HG02981 (cell line): ENCODE data around the gene AQP10.
"Not testable (repeated sequence)": the region's sequence is repeated elsewhere in the genome, so short reads cannot be mapped to it uniquely, and the experiment has no call there.

Experiments used
- ATAC-seq: cut with Tn5 transposase; IDR thresholded peaks from one replicate; pipeline ENCODE4 v1.9.1; 2021; ENCODE audit warnings: mild to moderate bottlenecking, moderate library complexity; ENCODE audit not compliant: unreplicated experiment

The AQP10 gene

DNA sequence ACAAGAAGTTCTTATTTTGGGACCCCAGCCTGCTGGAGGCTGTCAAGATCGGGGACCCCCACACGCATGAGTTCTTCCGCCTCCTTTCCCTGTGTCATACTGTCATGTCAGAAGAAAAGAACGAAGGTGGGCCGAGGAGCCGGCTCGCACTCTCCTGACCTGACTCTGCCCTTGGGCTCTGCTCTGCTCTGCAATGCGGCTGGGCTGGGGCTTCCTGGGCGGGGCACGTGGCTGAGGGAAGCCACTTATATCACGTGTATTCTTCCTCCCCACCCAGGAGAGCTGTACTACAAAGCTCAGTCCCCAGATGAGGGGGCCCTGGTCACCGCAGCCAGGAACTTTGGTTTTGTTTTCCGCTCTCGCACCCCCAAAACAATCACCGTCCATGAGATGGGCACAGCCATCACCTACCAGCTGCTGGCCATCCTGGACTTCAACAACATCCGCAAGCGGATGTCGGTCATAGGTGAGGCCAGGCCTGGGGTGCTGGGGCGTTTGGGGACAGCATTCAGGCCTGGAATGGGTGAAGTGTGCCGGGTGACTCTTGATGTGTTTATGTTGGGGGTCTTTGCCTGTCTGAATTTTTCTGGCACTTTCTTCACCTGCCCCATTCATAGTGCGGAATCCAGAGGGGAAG is 22.1 kb downstream of the AQP10 start:
- ATAC-seq: no peak

DNA sequence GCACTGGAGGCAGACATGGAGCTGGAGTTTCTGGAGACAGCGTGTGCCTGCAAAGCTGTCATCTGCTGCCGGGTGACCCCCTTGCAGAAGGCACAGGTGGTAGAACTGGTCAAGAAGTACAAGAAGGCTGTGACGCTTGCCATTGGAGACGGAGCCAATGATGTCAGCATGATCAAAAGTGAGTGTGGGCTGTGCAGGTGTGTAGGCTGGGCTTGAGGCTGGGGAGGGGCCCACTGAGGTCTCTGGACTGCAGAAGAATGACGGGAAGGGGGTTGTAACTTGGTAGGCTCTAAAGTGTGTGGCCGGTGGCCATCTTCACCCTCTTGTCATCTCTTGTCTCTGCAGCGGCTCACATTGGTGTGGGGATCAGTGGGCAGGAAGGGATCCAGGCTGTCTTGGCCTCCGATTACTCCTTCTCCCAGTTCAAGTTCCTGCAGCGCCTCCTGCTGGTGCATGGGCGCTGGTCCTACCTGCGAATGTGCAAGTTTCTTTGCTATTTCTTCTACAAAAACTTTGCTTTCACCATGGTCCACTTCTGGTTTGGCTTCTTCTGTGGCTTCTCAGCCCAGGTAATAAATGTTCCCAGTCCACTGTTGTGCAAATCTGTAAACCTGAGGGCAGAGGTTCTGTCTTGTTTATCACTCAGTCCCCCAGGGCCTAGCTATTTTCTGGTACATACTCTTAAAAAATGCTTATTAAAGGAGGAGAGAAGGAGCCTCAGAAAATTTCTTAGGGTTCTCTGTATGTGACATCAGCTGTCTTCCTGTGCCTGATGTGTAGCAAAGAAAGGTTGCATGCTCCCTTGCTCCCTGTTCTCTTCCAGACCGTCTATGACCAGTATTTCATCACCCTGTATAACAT is 24.3 kb downstream of the AQP10 start:
- ATAC-seq: no peak

DNA sequence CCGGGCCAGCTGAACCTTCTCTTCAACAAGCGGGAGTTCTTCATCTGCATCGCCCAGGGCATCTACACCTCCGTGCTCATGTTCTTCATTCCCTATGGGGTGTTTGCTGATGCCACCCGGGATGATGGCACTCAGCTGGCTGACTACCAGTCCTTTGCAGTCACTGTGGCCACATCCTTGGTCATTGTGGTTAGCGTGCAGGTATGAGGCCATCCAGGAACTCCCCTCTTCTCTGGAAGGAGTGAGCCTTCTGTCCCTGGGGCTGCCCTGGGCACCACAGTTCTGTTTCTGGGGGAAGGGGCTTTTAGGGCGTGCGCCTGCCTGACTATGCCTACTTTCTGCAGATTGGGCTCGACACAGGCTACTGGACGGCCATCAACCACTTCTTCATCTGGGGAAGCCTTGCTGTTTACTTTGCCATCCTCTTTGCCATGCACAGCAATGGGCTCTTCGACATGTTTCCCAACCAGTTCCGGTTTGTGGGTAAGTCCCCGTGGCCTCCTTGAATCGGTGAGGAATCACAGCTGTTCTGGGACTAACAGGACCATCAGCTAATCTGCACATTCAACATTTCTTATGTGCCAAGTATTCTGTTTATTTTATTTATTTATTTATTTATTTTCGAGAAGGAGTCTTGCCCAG is 25.5 kb downstream of the AQP10 start:
- ATAC-seq: no peak

DNA sequence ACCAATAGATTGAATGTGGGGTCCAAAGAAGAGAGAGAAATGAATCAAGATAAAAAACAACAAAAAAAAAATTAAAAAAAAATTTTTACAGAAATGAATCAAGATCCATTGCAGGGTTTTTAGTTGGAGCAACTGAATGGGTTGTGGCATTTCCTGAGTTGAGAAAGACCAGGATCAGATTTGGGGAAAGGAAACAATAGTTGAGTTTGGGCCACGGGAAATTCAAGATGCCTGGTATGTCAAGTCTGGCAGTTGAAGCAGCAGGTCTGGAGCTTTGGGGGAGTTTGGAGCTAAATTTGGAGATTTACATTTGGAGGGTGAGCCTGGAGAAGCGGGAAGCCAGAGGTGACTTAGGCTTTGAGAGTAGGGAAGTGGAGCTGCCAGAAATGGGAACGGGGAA is 27.1 kb downstream of the AQP10 start:
- ATAC-seq: no peak

DNA sequence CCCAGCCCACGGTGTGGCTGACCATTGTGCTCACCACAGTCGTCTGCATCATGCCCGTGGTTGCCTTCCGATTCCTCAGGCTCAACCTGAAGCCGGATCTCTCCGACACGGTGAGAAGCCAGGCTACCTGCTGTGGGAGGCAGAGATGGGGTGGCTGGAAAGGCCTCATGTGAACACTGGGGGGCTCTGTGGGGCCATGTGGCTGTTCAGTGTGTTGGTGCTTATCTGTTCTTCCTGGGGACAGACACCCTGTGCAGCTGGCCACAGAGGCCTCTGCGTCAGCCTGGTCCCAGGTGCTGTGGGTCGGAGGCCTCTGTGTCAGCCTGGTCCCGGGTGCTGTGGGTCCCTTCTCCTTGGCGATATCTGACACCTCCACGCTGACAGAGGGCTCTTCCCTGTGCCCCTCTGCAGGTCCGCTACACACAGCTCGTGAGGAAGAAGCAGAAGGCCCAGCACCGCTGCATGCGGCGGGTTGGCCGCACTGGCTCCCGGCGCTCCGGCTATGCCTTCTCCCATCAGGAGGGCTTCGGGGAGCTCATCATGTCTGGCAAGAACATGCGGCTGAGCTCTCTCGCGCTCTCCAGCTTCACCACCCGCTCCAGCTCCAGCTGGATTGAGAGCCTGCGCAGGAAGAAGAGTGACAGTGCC is 27.7 kb downstream of the AQP10 start:
- no peak for ATAC-seq

DNA sequence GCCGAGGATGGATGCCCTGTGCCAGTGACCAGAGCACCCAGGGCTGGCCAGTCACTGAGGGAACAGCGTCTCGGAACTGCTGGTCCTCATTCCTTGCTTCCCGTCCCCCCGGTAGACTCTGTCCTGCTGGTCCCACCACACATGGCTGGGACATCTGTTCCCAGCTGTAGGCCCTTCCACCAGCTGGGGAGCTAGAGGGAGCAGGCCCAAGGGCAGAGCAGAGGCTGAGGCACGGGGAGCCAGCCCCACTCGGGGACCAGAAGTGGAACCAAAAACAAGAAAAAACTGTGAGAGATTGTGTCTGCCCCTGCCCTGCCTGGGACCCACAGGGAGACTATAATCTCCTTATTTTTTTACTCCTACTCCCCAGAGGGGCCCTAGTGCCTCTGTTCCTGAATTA is 28.2 kb downstream of the AQP10 start:
- no peak for ATAC-seq

DNA sequence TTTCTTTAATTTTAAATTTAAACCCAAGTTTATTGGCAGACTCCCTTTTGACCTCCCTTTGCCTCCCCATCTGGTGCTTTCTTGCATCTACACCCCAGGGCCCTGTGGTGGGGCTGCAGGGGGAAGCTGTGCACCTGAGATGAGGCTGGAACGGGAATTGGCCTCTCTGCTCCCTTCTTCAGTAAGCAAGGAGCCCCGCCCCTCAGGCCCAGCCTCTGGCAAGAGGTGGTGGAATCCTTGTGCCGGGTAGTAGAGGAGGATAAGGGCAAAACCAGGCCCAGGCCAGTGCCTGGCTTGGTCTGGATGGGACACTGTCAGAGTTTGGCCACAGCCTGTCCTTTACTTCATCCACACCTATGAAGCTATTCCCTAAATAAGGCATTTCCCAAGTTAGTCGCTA is 29.5 kb downstream of the AQP10 start:
- no peak for ATAC-seq

DNA sequence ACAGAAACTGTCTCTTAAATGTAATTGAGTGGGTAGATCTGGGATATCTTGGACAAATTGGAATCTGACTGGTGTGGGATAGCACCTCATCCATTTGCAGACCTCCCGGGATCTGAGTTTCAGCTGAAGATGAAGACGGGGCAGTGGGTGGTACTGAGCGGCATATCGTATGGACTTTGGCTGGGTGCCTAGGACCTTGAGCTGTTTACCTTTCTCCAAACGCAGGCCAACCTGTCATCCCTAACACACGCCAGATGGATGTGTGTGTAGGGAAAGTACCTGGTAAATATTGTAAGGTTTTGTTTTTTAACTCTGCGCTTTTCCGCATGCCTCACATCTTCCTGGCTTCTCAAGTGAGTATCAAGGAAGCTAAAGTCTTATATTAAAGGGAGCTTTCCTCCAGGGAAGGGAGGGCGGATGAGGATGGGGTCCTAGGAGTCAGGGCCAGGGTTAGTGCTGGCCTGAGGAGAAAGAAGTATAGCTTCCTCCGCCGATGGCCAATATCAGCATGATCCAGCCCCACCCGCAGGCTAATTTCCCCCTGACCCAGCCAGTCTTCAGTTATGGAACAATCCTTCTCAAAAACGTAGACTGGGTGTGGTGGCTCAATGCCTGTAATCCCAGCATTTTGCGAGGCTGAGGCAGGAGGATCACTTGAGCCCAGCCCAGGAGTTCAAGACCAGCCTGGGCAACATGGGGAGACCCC is 30.6 kb downstream of the AQP10 start:
- no peak for ATAC-seq

DNA sequence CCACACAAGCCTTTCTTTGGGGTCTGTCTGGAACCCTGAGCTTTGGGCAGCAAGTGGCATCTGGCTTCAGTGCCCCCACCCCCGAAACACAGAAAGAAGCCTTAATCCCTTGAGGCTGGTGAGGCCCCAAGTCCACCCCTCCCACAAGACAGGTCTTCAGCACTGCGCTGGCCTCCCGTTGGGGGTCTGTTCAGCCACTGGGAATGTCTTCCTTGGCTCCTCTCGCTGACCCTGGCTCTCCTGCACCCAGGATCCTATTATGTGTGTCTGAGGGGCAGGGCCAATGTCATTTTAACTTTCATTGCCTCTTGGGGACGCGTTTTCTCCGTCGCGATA is 31.3 kb downstream of the AQP10 start:
- no peak for ATAC-seq

DNA sequence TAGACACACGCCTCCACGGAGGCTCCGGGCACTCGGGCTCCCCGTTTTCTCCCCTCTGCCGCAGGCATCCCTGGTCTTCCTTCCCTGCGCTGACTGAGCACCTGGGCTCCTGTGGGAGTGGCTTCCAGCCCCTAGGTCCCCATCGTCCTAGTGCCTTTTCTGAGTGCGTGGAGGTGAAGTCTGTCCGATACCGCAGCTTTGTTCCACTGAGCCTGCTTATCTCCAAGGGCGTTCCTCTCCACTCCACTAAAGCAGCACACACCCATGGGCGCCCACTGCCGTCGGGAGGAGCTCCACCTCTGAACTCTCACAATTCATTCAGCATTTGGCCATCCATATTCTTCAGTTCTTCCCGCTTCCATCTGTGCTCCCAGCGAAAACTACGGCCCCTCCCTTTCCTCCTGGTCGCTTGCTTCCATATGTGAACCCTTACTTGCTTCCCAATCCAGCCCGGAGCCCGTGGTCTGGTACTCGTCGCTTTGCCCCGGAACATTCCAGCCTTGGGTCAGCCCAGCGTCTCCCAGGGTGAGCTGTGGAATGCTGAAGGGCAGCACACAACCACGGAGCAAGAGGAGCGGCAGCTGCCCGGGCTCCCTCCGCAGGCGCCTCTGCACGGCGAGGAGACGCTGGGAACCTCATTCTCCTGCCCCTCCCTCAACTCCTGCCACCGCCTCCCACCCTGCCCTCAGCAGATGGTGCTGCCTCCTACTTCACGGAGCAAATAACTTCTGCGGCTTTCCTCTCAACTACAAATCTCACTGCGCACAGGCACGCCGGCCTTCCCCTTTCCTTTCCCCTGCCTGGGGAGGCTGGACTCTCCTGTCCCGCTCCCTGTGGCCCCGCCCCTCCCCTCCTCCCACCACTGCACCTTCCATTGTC is 31.9 kb downstream of the AQP10 start:
- no peak for ATAC-seq

DNA sequence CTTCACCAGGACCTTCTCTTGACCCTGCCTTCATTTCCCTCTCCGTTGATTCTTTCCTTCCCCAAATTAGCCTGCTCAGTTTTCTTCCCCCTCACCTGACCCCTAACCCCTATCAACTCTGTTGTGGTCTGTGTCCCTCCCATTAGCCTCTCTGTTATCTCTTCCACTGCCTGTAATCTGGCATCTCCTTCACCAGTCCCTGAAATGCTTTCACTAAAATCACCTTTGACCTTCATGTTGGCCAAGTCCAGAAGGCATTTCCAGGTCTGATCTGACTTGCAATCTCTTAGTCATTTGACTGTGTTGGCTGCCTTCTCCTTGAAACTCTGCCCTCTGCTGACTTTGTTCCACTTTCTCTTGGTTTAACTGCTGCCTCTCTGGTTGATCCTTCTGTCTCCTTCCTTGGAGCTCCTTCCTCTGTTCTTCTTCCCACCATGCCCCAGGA is 32.6 kb downstream of the AQP10 start:
- no peak for ATAC-seq

DNA sequence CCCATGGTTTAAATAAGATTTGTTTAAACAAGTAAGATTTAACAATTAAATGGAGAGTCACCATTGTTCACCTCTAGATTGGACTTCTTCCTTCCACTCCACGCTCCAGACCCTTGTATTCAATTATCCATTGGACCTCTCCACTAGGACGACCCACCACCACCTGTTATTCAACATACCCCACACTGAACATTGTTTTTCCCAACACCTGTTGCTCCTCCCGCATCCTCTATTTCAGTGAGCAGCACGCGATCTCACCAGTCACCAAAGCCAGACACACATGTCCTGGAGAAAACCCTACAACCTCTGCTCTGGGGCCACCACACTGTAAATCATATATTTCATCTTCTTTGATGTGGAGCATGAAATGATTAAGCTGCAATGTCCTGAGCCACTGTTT is 33.1 kb downstream of the AQP10 start:
- ATAC-seq: no peak

DNA sequence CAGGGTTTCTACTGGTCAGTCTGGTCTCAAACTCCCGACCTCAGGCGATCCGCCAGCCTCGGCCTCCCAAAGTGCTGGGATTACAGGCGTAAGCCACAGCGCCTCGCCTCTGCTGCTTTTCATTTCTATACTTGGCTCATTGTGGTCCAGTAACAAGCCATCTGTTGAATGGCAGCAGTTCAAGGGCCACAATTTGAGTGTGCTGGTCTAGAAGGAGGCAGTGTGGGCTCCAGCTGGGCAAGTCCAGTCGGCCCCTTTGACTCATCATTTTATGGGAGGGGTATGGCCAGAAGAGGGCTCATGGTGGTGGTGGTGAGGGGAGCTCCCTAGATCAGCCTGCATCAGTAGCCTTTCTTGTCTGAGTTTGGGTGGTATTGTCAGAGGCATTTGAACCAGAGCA is 37.6 kb downstream of the AQP10 start:
- ATAC-seq: no peak

DNA sequence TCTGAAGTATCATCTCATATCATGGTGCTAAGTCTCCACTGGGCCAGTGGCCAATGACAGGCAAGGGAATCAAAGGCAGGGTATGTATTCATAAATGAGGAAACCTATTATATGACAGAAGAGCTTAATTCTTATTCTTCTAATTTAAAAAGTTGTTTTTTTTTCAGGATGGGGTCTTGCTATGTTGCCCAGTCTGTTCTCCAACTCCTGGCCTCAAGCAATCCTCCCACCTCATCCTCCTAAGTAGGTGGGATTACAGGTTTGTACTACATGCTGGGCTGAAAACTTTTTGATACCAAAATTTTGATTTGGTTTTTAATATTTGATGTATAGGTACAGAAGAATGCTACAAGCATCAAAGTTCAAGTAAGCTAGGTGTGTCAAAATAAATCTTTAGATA is 39.4 kb downstream of the AQP10 start:
- ATAC-seq: no peak

DNA sequence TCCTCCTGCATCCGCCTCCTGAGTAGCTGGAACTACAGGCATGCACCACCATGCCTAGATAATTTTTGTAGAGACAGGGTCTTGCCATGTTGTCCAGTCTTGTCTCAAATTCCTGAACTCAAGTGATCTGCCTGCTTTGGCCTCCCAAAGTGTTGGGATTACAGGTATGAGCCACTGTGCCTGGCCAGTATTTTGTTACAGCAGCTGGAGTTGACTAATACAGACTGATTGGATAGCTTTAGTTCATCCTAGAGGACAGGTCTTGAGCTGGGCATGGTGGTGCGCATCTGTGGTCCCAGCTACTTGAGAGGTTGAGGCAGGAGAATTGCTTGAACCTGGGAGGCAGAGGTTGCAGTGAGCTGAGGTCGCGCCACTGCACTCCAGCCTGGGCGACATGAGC is 40.0 kb downstream of the AQP10 start:
- not testable (repeated sequence) for ATAC-seq

DNA sequence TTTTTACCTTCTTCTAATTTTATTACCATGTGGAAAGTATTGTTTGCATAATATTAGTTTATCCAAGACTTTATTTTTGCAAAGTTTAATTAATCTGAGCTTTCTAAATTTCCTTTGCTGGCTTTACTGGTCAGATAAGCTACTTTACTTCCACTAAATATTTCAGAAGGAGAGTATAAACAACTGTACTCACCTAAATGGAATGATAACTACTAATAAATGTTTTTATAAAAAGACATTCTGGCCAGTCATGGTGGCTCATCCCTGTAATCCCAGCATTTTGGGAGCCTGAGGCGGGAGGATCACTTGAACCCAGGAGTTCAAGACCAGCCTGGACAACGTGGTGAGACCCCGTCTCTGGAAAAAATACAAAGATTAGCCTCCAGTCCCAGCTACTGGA is 40.5 kb downstream of the AQP10 start:
- ATAC-seq: no peak

DNA sequence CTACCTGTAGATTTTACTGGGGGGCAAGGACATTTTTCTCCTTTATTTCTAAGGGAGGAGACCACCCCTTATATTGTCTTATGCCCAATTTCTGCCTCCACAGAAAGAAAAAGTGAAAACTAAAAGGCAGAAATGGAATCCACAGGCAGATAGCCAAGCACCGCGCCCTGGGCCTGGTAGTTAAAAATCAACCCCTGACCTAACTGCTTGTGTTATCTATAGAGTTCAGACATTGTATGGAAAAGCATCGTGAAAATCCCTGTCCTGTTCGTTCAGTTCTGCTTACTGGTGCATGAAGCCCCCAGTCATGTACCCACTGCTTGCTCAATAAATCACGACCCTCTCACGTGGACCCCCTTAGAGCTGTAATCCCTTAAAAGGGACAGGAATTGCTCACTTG is 50.5 kb downstream of the AQP10 start:
- no peak for ATAC-seq

DNA sequence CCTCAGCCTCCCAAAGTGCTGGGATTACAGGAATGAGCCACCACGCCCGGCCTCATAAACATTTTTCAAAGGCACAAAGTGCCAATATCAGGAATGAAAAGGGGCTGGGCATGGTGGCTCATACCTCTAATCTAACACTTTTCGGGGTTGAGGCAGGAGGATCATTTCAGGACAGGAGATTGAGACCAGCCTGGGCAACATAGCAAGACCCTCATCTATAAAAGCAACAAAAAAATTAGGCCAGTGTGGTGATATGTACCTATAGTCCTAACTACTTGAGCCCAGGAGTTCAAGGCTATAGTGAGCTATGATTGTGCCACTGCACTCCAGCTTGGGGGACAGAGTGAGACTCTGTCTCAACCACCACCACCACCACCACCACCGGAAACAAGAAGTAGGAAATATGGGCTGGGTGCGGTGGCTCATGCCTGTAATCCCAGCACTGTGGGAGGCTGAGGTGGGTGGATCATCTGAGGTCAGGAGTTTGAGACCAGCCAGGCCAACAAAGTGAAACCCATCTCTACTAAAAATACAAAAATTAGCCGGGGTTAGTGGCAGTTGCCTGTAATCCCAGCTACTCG is 53.0 kb downstream of the AQP10 start:
- ATAC-seq: not testable (repeated sequence)
